GM12892 (cell line): ENCODE measurements around the gene ARRDC1.
"Not testable (repeated sequence)": the region's sequence is repeated elsewhere in the genome, so short reads cannot be mapped to it uniquely, and the experiment has no call there.

ENCODE experiments used
- DNase-seq: peaks from one replicate; pipeline ENCODE4 v3.0.0; 2011; ENCODE audit not compliant: insufficient read length
- FAIRE-seq: peaks from 2 replicates; lab custom pipeline; 2011; peaks lifted over from hg19 to GRCh38; lab: Jason Lieb, UNC
- POLR2A ChIP-seq: IDR thresholded peaks from 2 replicates; pipeline ENCODE4 v1.6.1; 2011; ENCODE audit warnings: low read depth, low read length, control low read depth
- POLR2AphosphoS5 ChIP-seq: IDR thresholded peaks from 2 replicates; pipeline ENCODE4 v1.6.1; 2011; ENCODE audit warnings: low read depth, low read length, control low read depth
- TAF1 ChIP-seq: IDR thresholded peaks from 2 replicates; pipeline ENCODE4 v1.6.1; 2011; ENCODE audit warnings: low read depth, mild to moderate bottlenecking, control low read depth, low read length, borderline replicate concordance

ARRDC1 gene

DNA sequence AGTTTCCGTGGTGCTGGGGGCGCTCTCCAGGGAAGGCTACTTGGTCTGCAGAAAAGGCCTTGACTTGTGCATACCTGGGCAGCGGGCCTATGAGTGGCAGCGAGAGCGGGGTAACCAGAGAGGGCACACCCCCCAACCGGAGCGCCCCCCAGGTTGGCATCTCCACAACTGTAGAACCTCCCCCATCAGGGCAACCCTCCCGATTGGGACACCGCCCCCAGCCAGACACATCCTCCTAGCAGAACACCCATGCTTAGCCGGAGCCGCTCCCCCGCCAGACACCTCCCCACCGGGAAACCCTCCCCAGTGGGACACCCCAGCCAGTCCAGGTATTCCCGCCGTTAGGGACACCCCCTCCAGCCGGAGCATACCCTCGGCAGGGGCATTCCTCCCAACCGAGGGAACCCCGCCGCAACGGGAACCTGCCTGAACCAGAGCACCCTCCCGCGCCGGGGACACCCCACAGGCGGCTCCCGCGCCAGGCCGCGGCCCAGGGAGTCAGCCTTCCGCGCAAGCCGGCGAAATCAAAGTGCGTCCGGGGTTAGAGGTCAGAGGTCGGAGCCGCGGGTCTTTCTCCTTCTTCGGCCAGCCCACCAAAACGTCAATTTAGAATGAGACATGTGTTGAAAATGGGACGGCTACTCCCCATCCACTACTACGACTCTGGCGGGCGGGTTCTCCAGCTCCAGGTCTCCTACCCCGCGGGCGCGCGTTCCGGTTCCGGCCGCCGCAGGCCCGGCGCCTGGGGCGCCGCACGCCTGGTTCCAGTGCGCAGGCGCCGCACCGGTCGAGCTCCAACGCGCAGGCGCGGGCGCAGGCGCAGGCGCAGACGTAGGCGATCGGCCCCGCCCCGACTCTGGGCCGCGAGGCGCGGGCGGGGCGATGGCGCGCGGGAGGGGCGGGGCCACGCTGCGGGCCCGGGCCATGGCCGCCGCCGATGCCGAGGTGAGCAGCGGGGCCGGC is 12.9 kb downstream of the ARRDC1 start, which contains the start of gene EHMT1:
EHMT1 (plus strand) TSS at position 901 of the 963 bp plus-strand sequence; CDS start at position 925, 24 bp downstream.
- DNase-seq (peak; percentile 96), FAIRE-seq (peak; percentile 93)
- TF ChIP-seq POLR2A = peak; percentile 71
- peak; percentile 62; the same call in 1 of the 2 replicates for TF ChIP-seq POLR2AphosphoS5
- peak; percentile 38; the same call in 1 of the 2 replicates for TF ChIP-seq TAF1

DNA sequence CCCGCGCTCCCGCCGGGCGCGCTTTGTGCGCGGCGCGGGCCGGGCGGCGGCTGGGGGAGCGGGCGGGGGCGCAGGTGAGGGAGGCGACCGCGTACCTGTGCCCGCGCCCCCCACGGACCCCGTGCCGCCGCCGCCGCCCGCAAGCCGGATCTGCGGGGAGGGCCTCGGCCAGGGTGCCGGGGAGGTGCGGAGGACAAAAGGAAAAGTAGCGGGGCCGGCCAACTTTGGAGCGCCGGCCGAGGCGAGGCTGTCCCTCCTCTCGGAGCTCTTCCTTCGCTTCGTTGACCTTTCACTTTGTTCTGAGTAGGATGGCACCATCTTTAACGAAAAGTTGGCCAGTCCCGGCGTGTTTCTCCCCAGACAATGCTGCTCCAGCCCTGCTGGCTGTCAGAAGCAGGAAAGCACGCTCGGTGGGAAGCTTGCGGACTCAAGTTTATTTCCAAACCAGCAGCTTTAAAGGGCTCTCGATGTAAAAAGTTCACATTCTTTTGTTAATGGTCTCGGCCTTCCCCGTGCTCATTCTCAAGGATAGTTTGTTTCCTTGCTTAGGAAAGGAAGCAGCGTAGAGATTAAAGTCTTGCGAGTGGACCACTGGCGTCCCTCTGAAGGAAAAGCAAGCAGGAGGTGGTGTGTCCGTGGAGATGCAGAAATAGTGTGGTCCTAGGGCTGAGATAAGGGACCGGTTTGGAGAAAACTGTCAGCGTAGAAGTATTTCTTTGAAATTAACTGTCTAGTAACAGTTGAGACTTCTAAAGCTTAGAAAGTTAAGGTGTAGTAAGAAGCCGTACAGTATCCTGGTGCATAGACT is 14.0 kb downstream of the ARRDC1 start:
- TF ChIP-seq TAF1 (no peak), POLR2A (no peak), POLR2AphosphoS5 (no peak)
- peak; percentile 64 for FAIRE-seq
- peak; percentile 52 for DNase-seq

DNA sequence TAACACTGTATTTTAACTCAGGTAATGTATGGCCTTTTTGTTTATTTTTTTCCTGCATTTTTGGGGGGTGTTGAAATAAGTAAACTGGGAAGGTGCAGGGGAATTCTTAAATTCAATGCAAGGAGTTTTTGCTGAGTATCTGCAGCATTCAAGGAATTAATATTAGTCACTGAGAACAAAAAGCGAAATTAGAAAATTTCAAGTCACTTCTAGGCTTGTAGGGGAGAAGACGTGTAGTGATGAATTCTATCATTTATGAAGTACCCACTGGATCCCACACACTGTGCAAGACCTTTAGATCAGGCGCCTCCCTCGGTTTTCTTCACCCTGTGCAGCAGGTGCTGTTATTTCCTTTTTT is 14.5 kb downstream of the ARRDC1 start:
- FAIRE-seq = peak; percentile 24
- no peak for TF ChIP-seq POLR2A
- TF ChIP-seq POLR2AphosphoS5 = no peak
- no peak for TF ChIP-seq TAF1

DNA sequence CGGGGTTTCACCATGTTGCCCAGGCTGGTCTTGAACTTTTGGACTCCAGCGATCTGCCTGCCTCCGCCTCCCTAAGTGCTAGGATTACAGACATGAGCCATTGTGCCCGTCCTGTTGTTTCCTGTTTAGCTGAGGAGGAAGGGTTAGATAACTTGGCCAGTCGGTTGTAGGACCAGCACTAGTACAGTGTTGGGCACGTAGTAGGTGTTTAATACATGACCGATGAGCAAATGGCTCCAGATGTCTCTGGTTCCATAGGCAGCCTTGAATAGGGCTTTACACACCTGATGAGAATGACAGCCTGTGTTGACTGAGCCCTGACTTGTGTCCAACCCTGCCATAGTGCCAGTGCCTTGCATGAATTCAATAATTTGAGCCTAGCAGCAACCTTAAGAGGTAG is 15.1 kb downstream of the ARRDC1 start:
- no peak for FAIRE-seq

More for the DNA sequence above, 14.5 kb downstream of the ARRDC1 start:
- DNase-seq = no peak

DNA sequence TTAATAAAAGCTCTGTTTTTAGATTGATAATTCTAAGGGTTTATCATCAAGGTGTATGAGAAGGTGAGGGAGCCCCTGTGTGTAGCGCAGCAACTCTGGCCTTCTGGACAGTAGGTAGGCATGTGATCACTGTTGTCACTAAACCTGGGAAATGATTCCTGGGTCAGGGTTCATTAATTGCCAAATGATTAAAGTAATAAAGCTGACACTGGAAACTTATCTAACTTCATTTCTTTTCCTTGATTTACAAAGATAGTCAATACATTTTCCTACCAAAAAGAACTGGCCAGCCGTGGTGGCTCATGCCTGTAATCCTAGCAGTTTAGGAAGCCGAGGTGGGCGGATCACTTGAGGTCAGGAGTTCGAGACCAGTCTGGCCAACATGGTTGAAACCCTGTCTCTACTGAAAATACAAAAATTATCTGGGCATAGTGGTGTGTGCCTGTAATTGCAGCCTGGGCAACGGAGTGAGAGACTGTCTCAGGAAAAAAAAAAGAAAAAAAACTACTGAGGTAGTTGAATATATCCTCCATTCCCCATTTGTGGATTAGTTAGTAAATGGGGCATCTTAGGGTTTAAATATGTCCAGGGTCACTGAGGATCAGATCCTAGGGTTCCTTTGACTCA is 15.8 kb downstream of the ARRDC1 start:
- no peak for FAIRE-seq
- no peak for TF ChIP-seq POLR2A
- no peak for TF ChIP-seq POLR2AphosphoS5
- DNase-seq = no peak

More for the DNA sequence above, 15.1 kb downstream of the ARRDC1 start:
- DNase-seq = no peak
- TF ChIP-seq POLR2AphosphoS5 = no peak
- TF ChIP-seq POLR2A = no peak
- TF ChIP-seq TAF1 = no peak

DNA sequence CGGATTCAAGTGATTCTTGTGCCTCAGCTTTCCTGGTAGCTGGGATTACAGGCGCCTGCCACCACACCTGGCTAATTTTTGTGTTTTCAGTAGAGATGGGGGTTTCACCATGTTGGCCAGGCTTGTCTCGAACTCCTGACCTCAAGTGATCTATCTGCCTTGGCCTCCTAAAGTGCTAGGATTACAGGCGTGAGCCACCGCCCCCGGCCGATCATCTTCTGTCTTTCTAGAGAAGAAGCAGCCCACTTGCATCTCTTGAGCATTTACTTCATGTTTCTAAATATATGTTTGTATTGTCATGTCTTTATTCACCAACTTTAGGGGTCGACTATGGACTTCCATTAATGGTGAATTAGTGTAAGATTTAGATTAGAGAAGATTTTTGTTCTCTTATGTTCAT is 16.7 kb downstream of the ARRDC1 start:
- FAIRE-seq, DNase-seq: not testable (repeated sequence)

DNA sequence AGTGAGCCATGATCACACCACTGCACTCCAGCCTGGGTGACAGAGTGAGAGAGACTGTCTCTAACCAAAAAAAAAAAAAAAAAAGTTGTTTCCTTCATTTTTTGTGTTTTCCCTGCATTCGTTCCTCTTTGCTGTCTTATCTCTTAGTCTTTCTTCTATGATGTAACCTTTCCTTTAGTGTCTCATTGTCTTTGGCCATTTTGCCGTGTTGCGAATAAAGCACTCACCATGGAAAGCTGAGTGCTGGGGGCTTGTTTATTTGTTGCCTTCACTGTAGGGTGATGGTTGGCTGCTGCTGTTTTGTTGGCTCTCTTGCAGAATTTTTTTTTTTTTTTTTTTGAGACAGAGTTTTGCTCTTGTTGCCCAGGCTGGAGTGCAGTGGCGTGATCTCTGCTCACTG is 21.0 kb downstream of the ARRDC1 start:
- FAIRE-seq (no peak), DNase-seq (no peak)
- TF ChIP-seq TAF1 (no peak), POLR2A (no peak), POLR2AphosphoS5 (no peak)

DNA sequence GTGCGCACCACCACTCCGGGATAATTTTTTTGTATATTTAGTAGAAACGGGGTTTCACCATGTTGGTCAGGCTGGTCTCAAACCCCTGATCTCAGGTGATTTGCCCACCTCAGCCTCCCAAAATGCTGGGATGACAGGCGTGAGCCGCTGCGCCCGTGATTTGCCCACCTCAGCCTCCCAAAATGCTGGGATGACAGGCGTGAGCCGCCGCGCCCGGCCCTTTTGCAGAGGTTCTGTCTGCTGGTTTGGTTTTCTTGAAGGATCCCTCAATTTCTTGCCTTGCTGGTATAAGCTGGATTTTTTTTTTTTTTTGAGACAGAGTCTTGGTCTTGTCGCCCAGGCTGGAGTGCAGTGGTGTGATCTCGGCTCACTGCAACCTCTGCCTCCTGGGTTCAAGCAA is 21.9 kb downstream of the ARRDC1 start:
- not testable (repeated sequence) for DNase-seq, FAIRE-seq

DNA sequence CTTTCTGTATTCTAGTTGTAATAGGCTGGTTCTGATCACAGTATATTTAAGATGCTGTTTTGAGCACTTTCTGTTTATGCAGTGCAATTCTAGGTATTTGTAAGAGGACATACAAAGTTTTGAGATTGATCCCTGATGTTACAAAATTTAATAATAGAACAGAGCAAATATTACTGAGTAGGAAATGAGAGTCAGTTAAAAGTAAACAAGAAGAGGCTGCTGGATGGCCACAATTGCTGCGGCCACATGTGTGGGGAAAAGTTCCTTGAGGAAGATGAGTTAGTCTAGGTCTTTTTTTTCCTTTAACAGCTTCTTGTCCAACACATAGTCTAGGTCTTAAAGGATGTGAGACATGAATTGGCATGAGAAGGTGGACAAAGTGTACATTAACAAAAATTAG is 24.6 kb downstream of the ARRDC1 start:
- no peak for TF ChIP-seq TAF1
- no peak for TF ChIP-seq POLR2AphosphoS5
- no peak for TF ChIP-seq POLR2A
- FAIRE-seq = no peak
- no peak for DNase-seq

DNA sequence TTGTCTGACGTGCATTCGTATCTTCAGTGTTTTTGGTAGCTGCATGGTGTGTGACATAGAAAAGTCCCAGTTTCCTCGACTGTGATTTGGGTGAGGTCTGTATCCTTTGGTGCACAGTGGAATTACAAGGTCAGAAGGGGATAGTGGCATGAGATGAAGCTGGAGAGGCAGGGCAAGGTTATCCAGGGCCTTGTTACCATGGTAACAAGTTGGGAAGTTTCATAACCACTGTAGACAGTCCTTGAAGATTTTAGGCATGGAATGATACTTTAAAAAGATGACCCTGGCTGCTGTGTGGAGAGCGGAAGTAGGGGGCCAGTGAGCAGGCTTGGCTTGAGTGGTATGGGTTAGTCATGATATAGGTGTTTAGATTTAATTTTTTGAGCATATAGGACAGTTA is 25.2 kb downstream of the ARRDC1 start:
- TF ChIP-seq POLR2A (no peak), TAF1 (no peak), POLR2AphosphoS5 (no peak)
- DNase-seq (no peak), FAIRE-seq (no peak)

DNA sequence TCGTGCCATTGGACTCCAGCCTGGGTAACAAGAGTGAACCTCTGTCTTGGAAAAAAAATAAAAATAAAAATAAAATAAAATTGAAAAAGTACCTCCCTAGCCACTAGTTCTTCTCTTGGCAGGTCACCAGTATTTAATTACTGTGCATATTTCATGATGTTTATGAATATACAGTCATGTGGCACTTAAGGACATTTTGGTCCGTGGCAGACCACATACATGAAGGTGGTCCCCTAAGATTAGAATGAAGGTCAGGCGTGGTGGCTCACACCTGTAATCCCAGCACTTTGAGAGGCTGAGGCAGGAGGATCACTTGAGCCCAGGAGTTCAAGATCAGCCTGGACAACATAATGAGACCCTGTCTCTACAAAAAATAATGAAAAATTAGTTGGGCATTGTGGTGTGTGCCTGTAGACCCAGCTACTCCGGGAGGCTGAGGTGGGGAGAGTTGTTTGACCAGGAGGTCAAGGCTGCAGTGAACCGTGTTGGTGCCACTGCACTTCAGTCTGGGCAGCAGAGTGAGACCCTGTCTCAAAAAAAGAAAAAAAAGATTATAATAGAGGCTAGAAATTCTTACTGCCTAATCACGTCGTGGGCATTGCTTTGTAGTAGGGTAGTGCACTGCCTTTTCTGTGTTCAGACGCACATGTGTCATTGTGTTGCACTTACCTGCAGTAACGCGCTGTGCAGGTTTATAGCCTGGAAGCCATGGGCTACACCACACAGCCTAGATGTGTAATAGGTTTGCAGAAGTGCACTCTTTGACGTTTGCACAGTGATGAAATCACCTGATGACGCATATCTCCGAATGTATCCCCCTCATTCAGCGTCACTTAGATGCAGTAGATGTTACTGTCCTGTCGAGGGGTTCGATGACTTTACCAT is 26.1 kb downstream of the ARRDC1 start:
- FAIRE-seq (no peak), DNase-seq (no peak)
- no peak for TF ChIP-seq POLR2A
- no peak for TF ChIP-seq POLR2AphosphoS5
- no peak for TF ChIP-seq TAF1
